Fibroblast of skin of right biceps (primary cell): ENCODE results near the gene CRYGN.

ENCODE experiments used
- DNase-seq: peaks from one replicate; pipeline ENCODE4 v3.0.0-alpha.2; 2013

CRYGN gene

DNA sequence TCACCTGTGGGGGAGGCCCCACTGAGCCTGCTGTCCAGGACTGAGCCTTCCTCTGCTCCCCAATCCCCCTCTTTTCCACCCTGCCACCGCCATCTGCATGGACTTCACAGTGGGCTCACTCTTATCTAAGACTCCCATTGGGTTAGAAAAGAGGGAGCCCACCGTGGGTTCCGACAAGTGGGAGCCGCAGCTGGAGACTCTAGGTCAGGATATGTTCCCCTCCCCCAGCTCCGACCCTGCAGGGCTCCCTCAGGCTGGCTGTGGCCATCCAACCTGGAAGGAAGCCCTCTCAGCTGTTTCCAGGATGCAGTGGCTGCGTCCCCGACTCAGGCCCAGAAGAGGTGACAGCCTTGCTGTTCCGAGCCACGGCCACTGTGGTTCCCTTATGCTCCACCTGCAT lies 34.9 kb downstream of the CRYGN start:
- no peak for DNase-seq

DNA sequence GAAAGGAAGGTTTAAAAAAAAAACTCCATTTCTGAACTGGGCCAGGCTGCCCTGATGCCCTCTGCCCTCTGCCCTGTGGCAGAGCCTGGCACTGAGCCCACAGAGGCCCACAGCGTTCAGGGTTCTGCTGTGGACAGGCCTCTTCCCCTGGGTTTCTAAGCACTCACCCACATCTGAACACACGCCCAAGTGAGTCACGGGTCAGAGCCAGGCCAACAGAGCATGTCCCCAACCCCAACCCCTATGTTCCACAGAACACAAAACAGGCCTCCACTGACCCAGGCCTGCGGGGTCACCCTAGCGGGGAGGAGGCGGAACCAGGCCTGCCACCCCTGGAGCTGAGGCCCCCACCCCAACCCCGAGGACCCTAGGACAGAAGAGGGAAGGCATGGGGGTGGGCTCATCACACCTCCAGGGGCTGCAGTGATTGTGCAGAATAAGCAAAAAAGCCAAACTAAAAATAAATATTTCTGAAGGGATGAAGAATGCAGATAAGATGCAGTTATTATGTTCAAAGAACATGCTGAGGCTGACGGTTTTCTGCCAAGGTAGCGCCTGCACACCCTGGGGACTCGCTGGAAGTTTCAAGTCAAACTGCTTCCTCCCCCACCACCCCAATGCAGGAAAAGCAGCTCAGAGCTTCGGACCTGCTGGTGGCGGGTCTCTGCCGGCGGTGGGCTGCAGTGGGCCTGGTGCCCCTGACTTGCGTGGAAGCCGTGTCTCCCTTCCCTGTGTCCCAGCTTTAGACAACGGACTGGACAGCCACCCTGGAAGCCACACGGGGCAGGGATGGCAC lies 35.5 kb downstream of the CRYGN start:
- DNase-seq, result no peak

DNA sequence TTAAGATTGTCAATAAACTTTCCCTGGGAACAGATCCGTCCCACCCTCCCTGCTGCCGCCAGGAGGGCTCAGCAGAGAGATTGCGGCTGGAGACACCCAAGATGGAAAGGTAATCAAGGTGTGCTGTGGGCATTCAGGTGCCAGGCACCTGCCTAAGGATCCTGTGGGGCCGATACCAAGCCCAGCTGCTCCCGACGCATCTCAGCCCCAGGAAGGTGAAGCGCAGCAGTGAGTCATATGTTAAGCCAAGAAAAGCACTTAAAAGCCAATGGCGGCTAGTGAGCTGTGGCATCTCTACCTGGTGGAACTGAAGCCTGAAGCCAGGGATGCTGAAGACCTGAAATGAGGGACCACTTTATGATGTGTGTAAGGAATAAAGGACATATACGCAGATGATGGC lies 36.2 kb downstream of the CRYGN start:
- DNase-seq, result no peak

DNA sequence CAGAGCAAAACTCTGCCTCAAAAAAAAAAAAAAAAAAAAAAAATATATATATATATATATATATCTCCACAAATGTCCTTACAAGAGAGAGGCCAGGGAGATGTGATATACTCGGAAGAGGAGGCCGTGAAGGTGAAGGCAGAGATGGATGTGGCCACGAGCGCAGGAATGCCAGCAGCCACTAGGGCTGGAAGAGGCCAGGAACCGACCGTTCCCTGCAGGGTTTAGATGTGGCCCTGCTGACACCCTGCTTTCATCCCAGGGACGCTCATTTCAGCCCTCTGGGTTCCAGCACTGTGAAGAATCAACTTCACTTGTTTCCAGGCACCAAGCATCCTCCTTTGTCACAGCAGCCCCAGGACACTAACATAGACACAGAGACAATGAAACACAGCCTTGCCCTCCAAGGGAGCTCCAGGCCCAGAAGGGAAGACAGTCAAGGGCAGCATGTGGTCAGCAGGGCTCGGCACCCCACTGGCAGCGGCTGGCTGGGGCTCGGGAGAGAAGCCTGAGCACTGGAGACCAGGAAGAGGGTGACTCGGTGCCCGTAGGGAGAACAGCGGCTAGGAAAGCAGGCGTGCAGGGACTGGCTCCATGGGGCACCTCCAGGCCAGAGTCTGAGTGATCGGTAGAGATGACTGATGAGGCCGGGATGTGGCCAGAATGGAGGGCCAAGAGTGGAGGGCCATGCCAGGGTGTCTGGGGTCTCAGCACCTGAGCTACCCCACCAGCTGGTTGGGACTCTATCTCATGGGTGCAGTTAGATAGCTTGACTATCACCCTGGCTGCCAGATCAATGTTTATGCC lies 37.7 kb downstream of the CRYGN start:
- no peak for DNase-seq

DNA sequence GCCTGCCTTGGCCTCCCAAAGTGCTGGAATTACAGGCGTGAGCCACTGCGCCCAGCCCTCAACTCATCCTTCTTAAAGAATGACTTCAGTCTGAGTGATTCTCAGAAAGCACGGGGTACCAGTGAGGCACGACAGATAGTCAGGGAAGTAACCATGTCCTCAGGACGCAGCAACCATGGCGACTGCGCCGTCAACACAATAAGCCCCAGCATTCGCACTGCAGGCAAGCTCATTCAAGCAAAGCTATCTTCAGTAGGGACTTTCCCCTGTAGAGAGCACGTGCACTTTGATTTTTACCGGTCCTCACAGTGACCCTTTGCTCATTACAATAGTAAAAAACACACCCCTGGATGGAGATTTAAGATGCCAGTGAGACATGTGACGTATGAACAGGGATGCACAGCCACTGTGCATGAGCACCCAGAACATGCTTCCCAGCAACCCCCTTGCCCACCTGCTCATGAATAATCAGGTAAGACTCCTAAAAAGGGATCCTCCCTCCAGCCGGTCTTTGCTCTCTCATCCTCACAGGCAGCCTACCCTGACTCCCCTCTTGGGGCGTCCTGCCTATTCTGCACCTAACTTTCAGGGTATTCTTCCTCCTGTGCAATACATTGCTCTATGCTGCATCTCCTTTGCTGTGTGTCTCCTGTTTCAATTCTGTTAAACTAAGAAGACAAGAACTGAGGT lies 39.2 kb downstream of the CRYGN start:
- no peak for DNase-seq

DNA sequence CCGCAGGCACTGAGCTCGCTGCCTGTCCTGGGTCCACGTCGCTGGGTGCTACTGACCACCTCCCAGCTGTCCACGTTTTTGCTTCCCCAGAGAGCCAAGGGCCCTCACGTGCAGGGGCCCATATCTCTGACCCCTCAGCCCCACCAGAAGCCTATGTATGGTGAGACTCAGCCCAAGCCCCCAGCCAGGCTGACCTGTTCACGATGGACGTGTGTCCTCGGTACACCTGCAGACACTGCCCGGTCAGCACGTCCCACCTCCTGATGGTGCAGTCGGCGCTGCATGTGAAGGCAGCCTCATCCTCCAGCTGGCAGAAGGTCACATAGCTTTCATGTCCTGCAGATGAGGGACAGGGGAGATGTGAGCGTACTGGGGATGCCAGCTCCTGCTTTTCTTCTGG lies 40.0 kb downstream of the CRYGN start:
- DNase-seq, result no peak

DNA sequence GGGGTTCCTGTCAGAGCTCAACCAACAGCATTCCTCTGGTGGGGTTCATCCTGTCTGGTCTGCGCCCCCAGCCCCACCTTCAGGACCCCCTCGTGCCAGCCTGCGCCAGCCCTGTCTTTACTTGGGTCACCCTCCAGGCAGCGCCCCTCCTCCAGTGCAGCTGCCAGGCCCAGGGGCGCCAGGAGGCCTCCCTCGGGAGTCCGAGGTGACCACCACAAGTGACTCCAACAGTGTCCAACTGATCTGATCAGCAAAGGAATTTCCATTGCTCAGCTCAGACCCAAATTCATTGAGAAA lies 40.7 kb downstream of the CRYGN start:
- DNase-seq, result no peak

DNA sequence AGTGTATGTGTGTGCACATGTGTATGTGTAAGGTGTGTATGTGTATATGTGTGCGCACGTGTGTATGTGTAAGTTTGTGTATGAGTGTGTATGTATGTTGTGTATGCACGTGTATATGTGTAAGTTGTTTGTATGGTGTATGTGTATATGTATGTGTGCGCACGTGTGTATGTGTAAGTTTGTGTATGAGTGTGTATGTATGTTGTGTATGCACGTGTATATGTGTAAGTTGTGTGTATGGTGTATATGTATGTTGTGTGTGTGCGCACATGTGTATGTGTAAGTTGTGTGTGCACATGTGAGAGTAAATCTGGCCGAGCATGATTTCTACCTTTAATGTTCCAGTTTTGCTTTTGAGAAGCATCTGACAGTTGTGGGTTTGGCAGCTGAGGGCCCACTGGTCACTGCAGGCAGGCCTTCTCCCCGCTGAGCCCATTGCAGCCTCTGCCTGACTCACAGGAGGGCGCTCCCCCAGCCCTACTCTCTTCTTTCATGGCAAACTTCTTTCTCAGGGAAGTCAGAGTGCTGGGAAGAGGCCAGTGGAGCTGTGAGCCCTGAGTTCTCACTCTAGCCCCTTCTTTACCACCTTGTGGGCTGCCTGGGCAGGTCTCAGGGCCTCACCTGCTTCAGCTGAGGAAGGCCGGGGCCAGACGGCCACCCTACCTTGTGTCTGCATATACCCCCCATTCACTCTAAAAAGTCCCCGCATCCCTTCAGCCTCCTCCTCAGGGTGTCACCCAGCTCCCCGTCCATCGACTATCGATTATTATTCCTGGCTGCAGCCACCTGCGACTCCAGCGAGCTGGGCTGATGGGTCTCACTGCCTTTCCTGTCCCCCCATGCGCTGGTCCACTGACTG lies 41.3 kb downstream of the CRYGN start:
- no peak for DNase-seq

DNA sequence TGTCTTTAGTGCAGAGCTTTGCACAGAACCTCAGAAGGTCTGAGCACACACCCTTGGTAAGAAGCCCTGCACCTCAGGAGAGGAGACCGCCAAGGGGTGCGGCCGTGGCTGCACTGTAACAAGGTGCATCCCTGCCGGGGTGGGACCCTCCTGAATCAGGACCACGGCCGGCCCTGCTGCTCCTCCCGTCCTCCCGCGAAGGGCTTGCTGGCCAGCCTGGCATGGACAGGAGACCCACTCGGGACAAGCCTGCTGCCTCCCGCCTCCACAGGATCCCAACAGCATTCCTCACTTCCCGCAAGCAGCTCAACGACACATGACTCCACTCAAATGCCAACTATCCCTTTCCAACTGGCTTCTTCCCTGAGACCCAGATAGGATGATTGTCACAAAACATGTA lies 42.9 kb downstream of the CRYGN start:
- no peak for DNase-seq

DNA sequence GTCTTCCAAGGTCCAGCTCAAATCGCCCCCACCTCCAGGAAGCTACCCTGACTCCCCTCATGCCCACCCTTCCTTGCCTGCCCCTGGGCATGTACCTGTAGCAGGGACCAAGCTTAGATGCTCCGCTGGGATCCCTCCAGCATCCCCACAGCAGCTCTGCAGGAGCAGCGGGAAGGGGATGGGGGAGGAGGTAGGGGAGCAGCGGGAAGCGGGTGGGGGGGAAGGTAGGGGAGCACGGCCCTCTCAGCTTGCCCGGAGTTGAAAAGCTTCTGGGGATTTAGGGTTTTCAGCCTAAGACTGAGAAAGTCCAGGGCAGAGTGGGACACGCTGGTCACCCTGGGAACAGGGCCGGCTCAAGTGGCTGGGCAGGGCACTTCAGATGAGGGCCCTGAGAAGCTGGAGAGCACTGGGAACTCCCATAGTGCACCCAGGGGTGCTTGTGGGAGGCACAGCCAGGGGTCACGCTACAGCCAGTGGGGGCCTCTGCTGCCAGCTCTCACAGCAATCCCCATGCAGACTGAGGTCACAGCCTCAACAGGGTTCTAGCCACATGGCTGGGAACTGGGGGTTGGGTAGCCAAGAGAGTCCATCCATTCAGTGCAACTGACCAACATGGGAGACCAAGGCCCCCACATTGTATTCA lies 43.5 kb downstream of the CRYGN start:
- DNase-seq, result no peak

DNA sequence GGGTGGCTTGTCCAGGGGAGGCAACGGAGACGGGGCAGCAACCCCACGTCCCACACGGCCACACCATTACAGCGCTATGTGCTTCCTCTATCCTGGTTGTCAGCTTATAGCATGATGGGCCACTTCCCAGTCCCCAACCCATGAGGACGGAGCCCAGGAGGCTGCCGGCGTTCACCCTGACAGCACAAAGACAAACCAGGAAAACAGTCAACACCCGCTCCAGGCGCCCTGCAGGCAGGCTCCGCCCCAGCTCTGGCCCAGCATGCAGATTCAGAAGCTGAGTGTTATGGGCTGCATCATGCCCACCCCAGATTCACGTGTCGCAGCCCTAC lies 44.9 kb downstream of the CRYGN start:
- DNase-seq, result no peak

DNA sequence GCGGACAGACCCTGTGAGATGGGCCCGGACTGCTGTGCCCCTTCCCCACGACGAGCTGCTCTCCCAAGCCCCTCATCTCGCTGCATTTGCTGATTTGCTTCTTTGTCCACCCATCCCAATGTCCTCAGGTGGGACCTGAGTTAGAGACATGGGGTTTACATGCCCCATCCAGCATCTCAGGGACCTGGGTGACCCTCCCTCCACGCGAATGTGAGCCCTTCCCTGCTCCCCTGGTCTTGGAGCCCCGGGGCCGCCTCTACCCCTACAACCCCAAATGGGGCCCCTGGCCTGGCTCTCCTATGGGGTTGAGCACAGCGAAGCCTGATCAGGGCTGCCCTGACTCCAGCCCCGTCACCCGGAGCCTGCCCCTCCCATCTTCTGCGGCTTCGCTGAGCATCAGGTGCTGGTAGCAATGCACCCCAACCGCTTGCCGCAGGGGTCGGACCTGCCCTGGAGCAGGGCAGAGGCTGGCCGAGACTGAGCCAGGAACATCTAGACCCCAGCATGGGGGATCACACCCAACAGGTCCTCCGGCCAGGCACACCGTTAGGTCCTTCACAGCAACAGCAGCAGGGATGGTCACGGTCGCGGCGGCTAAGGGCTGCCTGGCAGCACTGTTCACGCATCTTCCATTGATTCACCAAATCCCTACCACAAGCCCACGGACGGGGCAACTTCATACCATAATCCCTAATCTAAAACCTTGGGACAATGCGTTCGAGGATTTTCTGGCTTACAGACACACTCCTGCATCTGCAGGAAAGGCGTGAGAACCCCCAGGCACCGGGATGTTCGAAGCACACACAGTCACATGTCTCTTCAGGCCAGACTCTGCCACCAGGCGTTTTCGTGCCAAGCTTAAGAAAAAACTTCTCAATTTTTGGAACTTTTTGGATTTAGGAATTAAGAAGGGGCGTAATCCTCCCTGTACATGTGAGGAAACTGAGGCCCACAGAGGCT lies 45.6 kb downstream of the CRYGN start:
- no peak for DNase-seq

DNA sequence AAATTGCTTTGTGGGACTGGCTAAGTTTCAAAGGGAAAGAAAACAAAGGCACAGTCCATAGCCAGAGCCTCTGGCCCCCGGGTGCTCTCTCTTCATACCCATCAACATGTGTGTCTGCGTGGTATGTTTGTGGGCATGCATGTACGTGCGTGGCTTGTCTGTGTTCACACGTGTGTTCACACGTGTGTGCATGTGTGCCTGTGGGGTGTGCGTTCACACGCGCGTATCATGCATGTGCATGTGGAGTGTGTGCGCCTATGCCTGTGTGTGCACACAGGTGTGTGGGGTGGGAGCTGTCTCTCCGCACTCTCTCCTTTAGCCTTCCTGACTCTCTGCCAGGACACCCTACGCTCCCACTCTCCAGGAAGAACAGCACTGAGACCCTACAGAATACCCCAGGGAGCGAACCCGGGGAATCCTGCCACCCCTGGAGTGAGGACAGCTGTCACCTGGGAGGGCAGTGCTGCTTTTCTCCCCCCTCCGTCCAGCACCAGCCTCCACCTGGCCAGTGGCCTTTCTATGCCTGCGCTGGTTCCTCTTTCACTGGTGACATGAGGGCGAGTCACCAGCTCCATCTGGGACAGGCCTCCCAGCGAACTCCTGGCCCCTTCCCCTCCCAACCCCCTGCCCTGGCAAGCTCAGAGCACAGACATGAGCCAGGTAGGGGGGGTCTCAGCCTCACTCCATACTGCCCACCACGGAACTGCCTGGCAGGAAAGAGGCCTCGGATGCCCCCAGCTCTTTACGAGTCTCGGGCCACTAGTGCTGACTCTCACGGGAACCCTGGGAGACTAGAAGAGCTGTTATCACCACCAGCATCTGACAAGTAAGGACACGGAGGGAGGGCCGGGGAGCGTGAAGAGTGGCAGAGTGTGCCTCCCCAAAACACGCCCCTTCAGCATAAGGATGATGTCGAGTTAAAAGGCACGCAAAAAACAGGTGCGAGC lies 46.6 kb downstream of the CRYGN start:
- no peak for DNase-seq

DNA sequence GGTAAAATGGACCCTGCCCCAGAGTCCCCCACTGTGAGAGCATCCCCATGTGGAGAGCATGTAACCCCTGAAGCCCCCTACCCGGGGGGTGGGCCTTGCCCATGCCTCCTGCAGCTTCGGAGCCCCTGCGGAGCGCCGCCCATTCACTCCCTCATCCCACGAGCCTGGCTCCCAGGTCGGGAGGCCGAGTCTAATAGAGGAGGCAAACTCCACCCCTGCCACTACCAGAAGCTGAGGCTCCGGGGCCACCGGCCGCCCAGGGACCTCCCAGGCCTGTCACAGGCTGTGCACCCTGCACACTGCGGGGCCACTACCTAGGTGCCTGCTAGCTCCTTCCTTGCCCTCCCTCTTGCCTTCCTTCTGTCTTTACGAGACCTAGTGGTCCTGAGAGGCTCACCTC lies 47.5 kb downstream of the CRYGN start:
- no peak for DNase-seq

DNA sequence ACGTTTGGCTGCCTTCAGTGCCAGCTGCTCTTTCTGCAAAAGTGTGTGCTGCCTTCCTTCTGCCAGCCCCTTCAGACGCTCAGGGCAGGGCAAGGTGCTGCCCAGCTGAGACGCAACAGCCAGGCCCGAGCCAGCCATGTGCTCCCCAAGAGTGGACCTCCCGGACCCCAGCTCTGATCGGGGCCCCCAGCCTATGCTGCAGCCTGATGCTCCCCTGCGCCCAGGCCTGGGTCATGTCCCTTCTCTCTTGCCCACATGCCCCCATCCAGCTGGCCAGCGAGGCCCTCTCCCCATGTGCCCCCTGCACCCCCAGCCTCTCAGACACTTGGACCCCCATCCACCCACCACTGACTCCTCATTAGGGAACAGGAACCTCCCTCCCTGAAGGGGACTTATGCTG lies 47.9 kb downstream of the CRYGN start:
- no peak for DNase-seq

DNA sequence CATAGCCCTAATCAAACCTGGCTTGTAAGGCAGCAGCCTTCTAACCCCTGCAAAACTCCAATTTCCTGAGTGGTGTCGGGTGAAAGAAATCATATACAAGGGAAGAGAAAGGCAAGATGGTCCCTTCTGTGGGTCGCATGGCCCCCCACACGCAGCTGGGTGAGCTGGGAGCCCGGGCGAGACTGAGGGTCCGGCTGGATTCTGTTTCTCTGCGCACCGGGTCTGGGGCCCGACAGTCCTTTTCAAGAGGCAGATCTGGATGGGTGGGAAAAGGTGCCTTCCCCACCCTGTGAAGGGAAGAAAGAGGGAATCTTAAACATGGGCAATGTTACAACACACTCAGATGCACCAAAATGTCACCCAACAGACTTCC lies 48.6 kb downstream of the CRYGN start:
- no peak for DNase-seq

DNA sequence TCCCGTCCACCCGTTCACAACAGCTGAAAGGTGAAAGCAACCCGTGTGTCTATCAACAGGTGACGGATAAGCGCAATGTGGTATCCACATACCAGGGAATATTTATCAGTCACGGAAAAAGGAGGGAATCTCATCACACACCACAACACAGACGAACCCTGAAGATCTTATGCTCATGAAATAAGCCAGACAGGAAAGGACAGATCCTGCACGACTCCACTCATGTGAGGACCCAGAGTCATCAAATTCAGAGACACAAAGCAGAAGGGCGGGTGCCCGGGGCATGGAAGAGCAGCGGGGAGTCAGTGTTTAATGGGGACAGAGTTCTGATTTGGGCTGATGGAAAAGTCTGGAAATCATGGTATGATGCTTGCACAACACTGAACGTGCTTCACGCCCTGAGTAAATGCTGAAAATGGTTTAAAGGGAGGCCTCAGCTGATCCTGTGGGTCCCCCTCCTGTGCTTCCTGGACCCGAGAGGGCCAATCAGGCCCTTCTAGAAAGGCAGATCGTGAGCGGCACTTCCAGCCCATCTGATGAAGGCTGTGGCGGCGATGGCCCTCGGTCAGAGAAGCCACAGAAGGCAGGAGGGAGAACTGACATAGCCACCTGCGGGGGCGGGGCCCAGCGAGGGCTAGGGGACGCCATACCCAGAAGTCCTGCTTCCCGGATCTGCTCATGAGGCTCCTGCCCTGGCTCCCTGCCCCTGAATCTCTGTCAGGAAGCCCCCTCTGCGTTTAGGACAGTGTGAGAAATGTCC lies 49.2 kb downstream of the CRYGN start:
- no peak for DNase-seq

DNA sequence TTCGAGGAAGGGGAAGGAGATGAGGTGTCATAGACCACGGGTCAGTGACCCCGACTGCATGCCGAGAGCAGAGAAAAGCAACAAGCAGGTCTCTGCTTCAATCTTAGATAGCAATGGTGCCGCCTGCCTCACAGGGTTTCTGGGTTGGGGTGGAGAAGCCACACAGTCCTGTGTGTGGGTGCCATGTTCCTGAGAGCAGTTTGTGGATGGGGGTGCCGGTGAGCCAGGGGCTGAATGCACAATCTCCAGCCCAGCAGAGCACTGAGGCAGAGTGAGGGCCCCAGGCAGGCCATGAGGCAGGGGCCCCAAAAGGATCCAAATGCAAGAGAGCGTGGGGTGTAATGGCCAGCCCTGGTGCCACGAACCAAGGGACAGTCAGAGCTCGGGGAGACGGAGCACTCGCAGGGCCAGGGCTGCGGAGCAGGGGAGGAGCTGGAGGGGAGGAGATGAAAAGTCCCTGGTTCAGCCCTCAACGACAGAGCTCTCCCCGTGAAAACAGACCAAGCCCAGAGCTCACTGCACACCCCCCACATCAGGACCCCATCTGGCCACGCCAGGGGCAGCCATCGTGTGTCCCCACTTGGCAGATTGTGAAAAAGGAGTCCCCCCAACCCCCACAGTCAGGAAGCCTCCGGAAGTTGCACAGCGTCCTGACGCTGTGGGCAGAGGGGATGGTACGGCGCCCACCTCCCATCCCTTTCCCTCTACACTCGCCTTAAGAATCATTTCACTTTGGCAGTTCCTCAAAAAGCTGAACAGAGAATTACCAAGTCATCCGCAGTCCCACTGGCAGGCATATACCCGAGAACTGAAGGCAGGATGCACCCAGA lies 50.0 kb downstream of the CRYGN start:
- DNase-seq, result no peak
